HepG2 (cell line): ENCODE results near the gene TPM3. TPM values are rescaled to one million over a fixed set of nuclear protein-coding genes. Genes with fewer than 3 reads are reported as not detected.

Experiments used
- BCL6 ChIP-seq: IDR thresholded peaks from 2 replicates; pipeline ENCODE4 v1.6.1; 2016; ENCODE audit warnings: missing genetic modification reagents, missing compliant biosample characterization
- KDM1A ChIP-seq: IDR thresholded peaks from 2 replicates; pipeline ENCODE4 v1.6.1; 2016; ENCODE audit warnings: missing compliant biosample characterization
- KLF16 ChIP-seq, 2 experiments: sonication (generic) in 1 of 2; formaldehyde crosslinking in 1 of 2; IDR thresholded peaks; 2 replicates each; pipeline versions ENCODE4 v1.6.1 to v1.8.0; 2016 to 2023; ENCODE audit warnings: missing genetic modification reagents in 2 of 2, missing compliant biosample characterization in 1 of 2
- MED1 ChIP-seq: sonication (generic); formaldehyde crosslinking; IDR thresholded peaks from 2 replicates; pipeline ENCODE4 v1.4.0; 2020; ENCODE audit warnings: missing genetic modification reagents
- NR3C1 ChIP-seq: sonication (generic); formaldehyde crosslinking; IDR thresholded peaks from 2 replicates; pipeline ENCODE4 v1.4.0; 2020; ENCODE audit warnings: missing genetic modification reagents
- RBFOX2 ChIP-seq: fragments of 200-400 bp; formaldehyde crosslinking; IDR thresholded peaks from 2 replicates; pipeline ENCODE4 v1.6.1; 2017; ENCODE audit warnings: low read depth, mild to moderate bottlenecking, low read length
- RBM39 ChIP-seq: fragments of 200-400 bp; formaldehyde crosslinking; IDR thresholded peaks from one replicate; pipeline ENCODE4 v1.6.1; 2018; ENCODE audit warnings: antibody characterized with exemption, mild to moderate bottlenecking, low read depth, low read length; ENCODE audit not compliant: poor library complexity, severe bottlenecking
- RORA ChIP-seq: sonication (generic); formaldehyde crosslinking; IDR thresholded peaks from 2 replicates; pipeline ENCODE4 v1.5.0; 2020; ENCODE audit warnings: mild to moderate bottlenecking, missing genetic modification reagents, moderate library complexity
- TEAD3 ChIP-seq: optimal IDR thresholded peaks from 2 replicates; pipeline ENCODE3; 2016; ENCODE audit warnings: borderline replicate concordance
- ZBTB10 ChIP-seq: sonication (generic); formaldehyde crosslinking; IDR thresholded peaks from 2 replicates; pipeline ENCODE4 v1.4.0; 2020; ENCODE audit warnings: missing genetic modification reagents, borderline replicate concordance
- ZBTB25 ChIP-seq: IDR thresholded peaks from 2 replicates; pipeline ENCODE4 v1.6.1; 2018; ENCODE audit warnings: missing genetic modification reagents
- ZBTB42 ChIP-seq: sonication (generic); formaldehyde crosslinking; IDR thresholded peaks from 2 replicates; pipeline ENCODE4 v1.5.0; 2020; ENCODE audit warnings: mild to moderate bottlenecking, missing genetic modification reagents
- ZNF17 ChIP-seq: sonication (generic); formaldehyde crosslinking; IDR thresholded peaks from 2 replicates; pipeline ENCODE4 v1.5.0; 2020; ENCODE audit warnings: mild to moderate bottlenecking, missing genetic modification reagents
- ZNF30 ChIP-seq: sonication (generic); formaldehyde crosslinking; IDR thresholded peaks from 2 replicates; pipeline ENCODE4 v1.5.0; 2020; ENCODE audit warnings: mild to moderate bottlenecking, missing genetic modification reagents
- ZNF580 ChIP-seq: IDR thresholded peaks from 2 replicates; pipeline ENCODE4 v1.6.1; 2016; ENCODE audit warnings: low read depth, borderline replicate concordance
- ZNF672 ChIP-seq: sonication (generic); formaldehyde crosslinking; IDR thresholded peaks from 2 replicates; pipeline ENCODE4 v1.8.1; 2022; ENCODE audit warnings: missing genetic modification reagents
- ZNF878 ChIP-seq: sonication (generic); formaldehyde crosslinking; IDR thresholded peaks from 2 replicates; pipeline ENCODE4 v1.8.1; 2023; ENCODE audit warnings: mild to moderate bottlenecking, missing genetic modification reagents, moderate library complexity
- ZNF891 ChIP-seq: sonication (generic); formaldehyde crosslinking; IDR thresholded peaks from 2 replicates; pipeline ENCODE4 v1.5.0; 2020; ENCODE audit warnings: mild to moderate bottlenecking, missing genetic modification reagents
- polyA plus RNA-seq, 8 experiments: library from polyadenylated mRNA; depleted of rRNA in 3 of 8; stranded (reverse) in 7 of 8; unstranded in 1 of 8; fragments of >200 nt; fragmentation: Illumina TruSeq in 4 of 8; extraction: Trizol in 4 of 8; gene quantifications; 2 replicates each; pipeline versions ENCODE4 v1.2.1 to v1.2.3, GENCODE V29; 2011 to 2016; ENCODE audit warnings: low read depth in 4 of 8, missing spikeins in 1 of 8, mixed read lengths in 1 of 8; ENCODE audit not compliant: insufficient read depth in 1 of 8
- total RNA-seq, 5 experiments: library from RNA; depleted of rRNA; stranded (reverse); fragments of >200 nt; fragmentation: Illumina TruSeq; extraction: Trizol; gene quantifications; 2 replicates each; pipeline ENCODE4 v1.2.3, GENCODE V29; 2016; ENCODE audit warnings: low read depth in 1 of 5
- TF ChIP-seq, protein P1 (sequence below): sonication (generic); formaldehyde crosslinking; IDR thresholded peaks from 2 replicates; pipeline ENCODE4 v1.4.0; 2020; ENCODE audit warnings: missing genetic modification reagents
- TF ChIP-seq, protein P2 (sequence below): sonication (generic); formaldehyde crosslinking; IDR thresholded peaks from 2 replicates; pipeline ENCODE4 v1.4.0; 2020; ENCODE audit warnings: missing genetic modification reagents
- TF ChIP-seq, protein P3 (sequence below): fragments of 450-650 bp; IDR thresholded peaks from 2 replicates; pipeline ENCODE4 v1.6.1; 2016

Gene TPM3
- total and polyA plus RNA-seq, 2 of the 13 experiments (the other 11 are each of a cell fraction or from before 2014, with no cell fraction given): 160 to 307 TPM

- TF ChIP-seq ZBTB25 (peak; percentile 94), ZNF878 (CRISPR knock-in tag) (peak; percentile 92), ZBTB10 (0 out of 2 replicates have a peak, but pooled peaks have one; percentile 50), ZNF672 (CRISPR knock-in tag) (no peak), RORA (CRISPR knock-in tag) (no peak), TEAD3 (CRISPR knock-in tag) (peak; percentile 66), ZNF17 (CRISPR knock-in tag) (no peak), NR3C1 (CRISPR knock-in tag) (no peak), ZNF30 (CRISPR knock-in tag) (no peak), MED1 (CRISPR knock-in tag) (peak; percentile 88), BCL6 (CRISPR knock-in tag) (0 out of 2 replicates have a peak, but pooled peaks have one; percentile 73), RBM39 (no peak), RBFOX2 (peak; percentile 93), ZNF891 (CRISPR knock-in tag) (no peak; the same call in 1 of the 2 replicates), KDM1A (CRISPR knock-in tag) (no peak), ZBTB42 (CRISPR knock-in tag) (peak; percentile 82; the same call in 1 of the 2 replicates), ZNF580 (CRISPR knock-in tag) (peak; percentile 96), KLF16 (CRISPR knock-in tag; IDR thresholded peaks at IDR 0.05) (peak in 1 of 2 experiments; percentile 74; a peak in 2 of 4 replicates)
- TF ChIP-seq, protein P1, sequence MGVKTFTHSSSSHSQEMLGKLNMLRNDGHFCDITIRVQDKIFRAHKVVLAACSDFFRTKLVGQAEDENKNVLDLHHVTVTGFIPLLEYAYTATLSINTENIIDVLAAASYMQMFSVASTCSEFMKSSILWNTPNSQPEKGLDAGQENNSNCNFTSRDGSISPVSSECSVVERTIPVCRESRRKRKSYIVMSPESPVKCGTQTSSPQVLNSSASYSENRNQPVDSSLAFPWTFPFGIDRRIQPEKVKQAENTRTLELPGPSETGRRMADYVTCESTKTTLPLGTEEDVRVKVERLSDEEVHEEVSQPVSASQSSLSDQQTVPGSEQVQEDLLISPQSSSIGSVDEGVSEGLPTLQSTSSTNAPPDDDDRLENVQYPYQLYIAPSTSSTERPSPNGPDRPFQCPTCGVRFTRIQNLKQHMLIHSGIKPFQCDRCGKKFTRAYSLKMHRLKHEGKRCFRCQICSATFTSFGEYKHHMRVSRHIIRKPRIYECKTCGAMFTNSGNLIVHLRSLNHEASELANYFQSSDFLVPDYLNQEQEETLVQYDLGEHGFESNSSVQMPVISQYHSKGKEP (CRISPR knock-in tag): no peak
- TF ChIP-seq, protein P2, sequence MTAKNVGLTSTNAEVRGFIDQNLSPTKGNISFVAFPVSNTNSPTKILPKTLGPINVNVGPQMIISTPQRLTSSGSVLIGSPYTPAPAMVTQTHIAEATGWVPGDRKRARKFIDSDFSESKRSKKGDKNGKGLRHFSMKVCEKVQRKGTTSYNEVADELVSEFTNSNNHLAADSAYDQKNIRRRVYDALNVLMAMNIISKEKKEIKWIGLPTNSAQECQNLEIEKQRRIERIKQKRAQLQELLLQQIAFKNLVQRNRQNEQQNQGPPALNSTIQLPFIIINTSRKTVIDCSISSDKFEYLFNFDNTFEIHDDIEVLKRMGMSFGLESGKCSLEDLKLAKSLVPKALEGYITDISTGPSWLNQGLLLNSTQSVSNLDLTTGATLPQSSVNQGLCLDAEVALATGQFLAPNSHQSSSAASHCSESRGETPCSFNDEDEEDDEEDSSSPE (CRISPR knock-in tag): peak; percentile 90
- TF ChIP-seq, protein P3, sequence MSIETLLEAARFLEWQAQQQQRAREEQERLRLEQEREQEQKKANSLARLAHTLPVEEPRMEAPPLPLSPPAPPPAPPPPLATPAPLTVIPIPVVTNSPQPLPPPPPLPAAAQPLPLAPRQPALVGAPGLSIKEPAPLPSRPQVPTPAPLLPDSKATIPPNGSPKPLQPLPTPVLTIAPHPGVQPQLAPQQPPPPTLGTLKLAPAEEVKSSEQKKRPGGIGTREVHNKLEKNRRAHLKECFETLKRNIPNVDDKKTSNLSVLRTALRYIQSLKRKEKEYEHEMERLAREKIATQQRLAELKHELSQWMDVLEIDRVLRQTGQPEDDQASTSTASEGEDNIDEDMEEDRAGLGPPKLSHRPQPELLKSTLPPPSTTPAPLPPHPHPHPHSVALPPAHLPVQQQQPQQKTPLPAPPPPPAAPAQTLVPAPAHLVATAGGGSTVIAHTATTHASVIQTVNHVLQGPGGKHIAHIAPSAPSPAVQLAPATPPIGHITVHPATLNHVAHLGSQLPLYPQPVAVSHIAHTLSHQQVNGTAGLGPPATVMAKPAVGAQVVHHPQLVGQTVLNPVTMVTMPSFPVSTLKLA: peak; percentile 96
These were observed 28.4 kb upstream of the TPM3 start, which contains the start of gene UBAP2L (continued) for GRCh38 chr1:154220071-154220969.
